GM23338 (cell line): ENCODE results near the gene CLSTN2. TPM values are rescaled to one million over a fixed set of nuclear protein-coding genes. Genes with fewer than 3 reads are reported as not detected.

Experiments used
- ATAC-seq: fragments of 200-7000 bp; cut with Tn5 transposase; 3 replicates; pipeline ENCODE4 v1.9.1; 2020
- DNase-seq: peaks from one replicate; pipeline ENCODE4 v3.0.0-alpha.2; 2015; ENCODE audit warnings: low spot score
- H2AFZ ChIP-seq: fragments of 200-600 bp; sonication (generic); 2 replicates; pipeline ENCODE4 v1.8.0; 2016; ENCODE audit warnings: antibody characterized with exemption, mild to moderate bottlenecking, moderate library complexity
- H3F3A ChIP-seq: fragments of 200-600 bp; sonication (generic); replicated peaks from 2 replicates; pipeline ENCODE4 v1.8.0; 2017; ENCODE audit warnings: antibody characterized with exemption, mixed run types, low read depth
- H3K27ac ChIP-seq: fragments of 200-600 bp; sonication (generic); 2 replicates; pipeline ENCODE4 v1.6.1; 2016; ENCODE audit warnings: low read depth
- H3K27me3 ChIP-seq: fragments of 200-600 bp; sonication (generic); 2 replicates; pipeline ENCODE4 v1.8.0; 2016; ENCODE audit warnings: mild to moderate bottlenecking, mixed run types, moderate library complexity; ENCODE audit not compliant: insufficient read depth
- H3K36me3 ChIP-seq: fragments of 200-600 bp; sonication (generic); 2 replicates; pipeline ENCODE4 v1.8.0; 2016; ENCODE audit warnings: mild to moderate bottlenecking; ENCODE audit not compliant: insufficient read depth
- H3K4me1 ChIP-seq: fragments of 200-600 bp; sonication (generic); 2 replicates; pipeline ENCODE4 v1.8.0; 2016; ENCODE audit warnings: mild to moderate bottlenecking, moderate library complexity; ENCODE audit not compliant: insufficient read depth
- H3K4me2 ChIP-seq: fragments of 200-600 bp; sonication (generic); 2 replicates; pipeline ENCODE4 v1.7.1; 2017; ENCODE audit warnings: mixed run types
- H3K4me3 ChIP-seq: fragments of 200-600 bp; sonication (generic); 2 replicates; pipeline ENCODE4 v1.6.1; 2016; ENCODE audit warnings: mixed run types
- H3K79me2 ChIP-seq: fragments of 200-600 bp; sonication (generic); replicated peaks from 2 replicates; pipeline ENCODE4 v1.8.0; 2017; ENCODE audit warnings: mild to moderate bottlenecking; ENCODE audit not compliant: insufficient read depth
- H3K9me2 ChIP-seq: fragments of 200-600 bp; sonication (generic); 2 replicates; pipeline ENCODE4 v1.8.0; 2017; ENCODE audit not compliant: insufficient read depth
- H4K20me1 ChIP-seq: fragments of 200-600 bp; sonication (generic); replicated peaks from 2 replicates; pipeline ENCODE4 v1.8.0; 2017; ENCODE audit warnings: mild to moderate bottlenecking; ENCODE audit not compliant: insufficient read depth
- H3K27ac Mint-ChIP-seq: 2 replicates; pipeline ENCODE4 v1.8.0; 2020; ENCODE audit warnings: inconsistent platforms, mild to moderate bottlenecking, moderate library complexity, mixed read lengths
- H3K27me3 Mint-ChIP-seq: 3 replicates; pipeline ENCODE4 v1.8.0; 2022; ENCODE audit warnings: low read depth, mild to moderate bottlenecking, moderate library complexity, mixed read lengths, inconsistent platforms; ENCODE audit not compliant: insufficient read depth, poor library complexity
- H3K36me3 Mint-ChIP-seq: 3 replicates; pipeline ENCODE4 v1.8.0; 2021; ENCODE audit warnings: low read depth, mild to moderate bottlenecking, inconsistent platforms, moderate library complexity, mixed read lengths
- H3K4me1 Mint-ChIP-seq: 3 replicates; pipeline ENCODE4 v1.8.0; 2020; ENCODE audit warnings: mild to moderate bottlenecking, inconsistent platforms, mixed read lengths
- H3K4me3 Mint-ChIP-seq: 3 replicates; pipeline ENCODE4 v1.8.0; 2021; ENCODE audit warnings: moderate library complexity, mild to moderate bottlenecking, inconsistent platforms, mixed read lengths
- H3K9me3 Mint-ChIP-seq: 3 replicates; pipeline ENCODE4 v1.8.0; 2020; ENCODE audit warnings: moderate library complexity, mild to moderate bottlenecking, inconsistent platforms, mixed read lengths
- CREB1 ChIP-seq: fragments of 250-450 bp; sonication (Bioruptor Pico); IDR thresholded peaks from 2 replicates; pipeline ENCODE4 v1.5.0; 2020; ENCODE audit warnings: low read depth, mild to moderate bottlenecking, moderate library complexity
- CTCF ChIP-seq, 2 experiments: fragments of 200-600 bp in 1 of 2; sonication (generic) in 1 of 2; conservative IDR thresholded peaks; 2 replicates each; pipeline versions ENCODE4 v1.5.1 to v1.6.1; 2016 to 2017; ENCODE audit warnings: antibody characterized with exemption in 2 of 2, low read depth in 2 of 2, mild to moderate bottlenecking in 2 of 2, moderate library complexity in 1 of 2
- EZH2 ChIP-seq: fragments of 200-600 bp; sonication (generic); IDR thresholded peaks from one replicate; pipeline ENCODE4 v1.8.0; 2017; ENCODE audit warnings: antibody characterized with exemption, mild to moderate bottlenecking, low read depth; ENCODE audit not compliant: unreplicated experiment
- JUNB ChIP-seq: IDR thresholded peaks from one replicate; pipeline ENCODE4 v1.6.1; 2016; ENCODE audit warnings: antibody characterized with exemption; ENCODE audit not compliant: unreplicated experiment
- NANOG ChIP-seq: IDR thresholded peaks from 2 replicates; pipeline ENCODE4 v1.6.1; 2016; ENCODE audit warnings: antibody characterized with exemption, borderline replicate concordance
- POLR2AphosphoS5 ChIP-seq: IDR thresholded peaks from 2 replicates; pipeline ENCODE4 v1.6.1; 2016; ENCODE audit warnings: antibody characterized with exemption, low read depth
- REST ChIP-seq: IDR thresholded peaks from one replicate; pipeline ENCODE4 v1.6.1; 2018; ENCODE audit warnings: antibody characterized with exemption; ENCODE audit not compliant: unreplicated experiment
- ZNF331 ChIP-seq: fragments of 250-450 bp; sonication (Bioruptor Pico); IDR thresholded peaks from 2 replicates; pipeline ENCODE4 v1.5.0; 2020; ENCODE audit warnings: low read depth, mild to moderate bottlenecking, moderate library complexity
- ZNF462 ChIP-seq: fragments of 250-450 bp; sonication (Bioruptor Pico); IDR thresholded peaks from 2 replicates; pipeline ENCODE4 v1.5.0; 2020; ENCODE audit warnings: mild to moderate bottlenecking, moderate library complexity
- polyA plus RNA-seq: library from polyadenylated mRNA; unstranded; fragments of >200 nt; fragmentation: Nextera tagmentation; extraction: Ambion mirVana; gene quantifications from 2 replicates; pipeline ENCODE4 v1.2.1, GENCODE V29; 2016
- total RNA-seq: library from RNA; depleted of rRNA; stranded (reverse); fragments of >200 nt; shearing (Covaris generic); gene quantifications from 2 replicates; pipeline ENCODE4 v1.2.3, GENCODE V29; 2014

The CLSTN2 gene
- total and polyA plus RNA-seq, 2 experiments from 2014 or later, result 0.11 to 0.83 TPM

- H2AFZ ChIP-seq, result no peak overlapping the region
- no peaks in the 10 kb centered on the region for H3K36me3 ChIP-seq
- no peaks in the 10 kb centered on the region for H3K27me3 Mint-ChIP-seq
- 0 out of 2 replicates have a peak, but pooled peaks cover 9% of the 10 kb centered on the region for H3K9me2 ChIP-seq
- no peak overlapping the region for H3K4me3 Mint-ChIP-seq
- H3K36me3 Mint-ChIP-seq, result no peaks in the 10 kb centered on the region
- H3K27ac ChIP-seq, result no peak overlapping the region
- H3K9me3 Mint-ChIP-seq, result no peaks in the 10 kb centered on the region
- H3K27ac Mint-ChIP-seq, result no peak overlapping the region
- H3K27me3 ChIP-seq, result no peaks in the 10 kb centered on the region
- H3K4me3 ChIP-seq, result no peak overlapping the region
- no peaks in the 10 kb centered on the region for H3K79me2 ChIP-seq
- no peak for DNase-seq
- peaks cover 5% of the 10 kb centered on the region; the same call in 2 of the 3 replicates for H3K4me1 Mint-ChIP-seq
- H3K4me1 ChIP-seq, result 0 out of 2 replicates have a peak, but pooled peaks cover 3% of the 10 kb centered on the region
- H4K20me1 ChIP-seq, result no peaks in the 10 kb centered on the region
- TF ChIP-seq NANOG (no peak), CREB1 (CRISPR knock-in tag) (no peak), CTCF (conservative IDR thresholded peaks at IDR 0.05; ENCODE audit: low read depth in 2 of 2) (no peak), ZNF462 (CRISPR knock-in tag) (no peak), EZH2 (no peak), JUNB (no peak), ZNF331 (CRISPR knock-in tag) (no peak), REST (no peak), POLR2AphosphoS5 (no peak)
- no peak for ATAC-seq
- no peaks in the 10 kb centered on the region for H3F3A ChIP-seq
- no peak overlapping the region for H3K4me2 ChIP-seq
Measured at GRCh38 chr3:140432229-140432669, 497.3 kb downstream of the CLSTN2 start.
